GM21360 (cell line): ENCODE results near the gene PDZD4.

ENCODE experiments used
- ATAC-seq: cut with Tn5 transposase; IDR thresholded peaks from one replicate; pipeline ENCODE4 v1.9.1; 2021; ENCODE audit warnings: mild to moderate bottlenecking, moderate library complexity; ENCODE audit not compliant: unreplicated experiment

Gene PDZD4

DNA sequence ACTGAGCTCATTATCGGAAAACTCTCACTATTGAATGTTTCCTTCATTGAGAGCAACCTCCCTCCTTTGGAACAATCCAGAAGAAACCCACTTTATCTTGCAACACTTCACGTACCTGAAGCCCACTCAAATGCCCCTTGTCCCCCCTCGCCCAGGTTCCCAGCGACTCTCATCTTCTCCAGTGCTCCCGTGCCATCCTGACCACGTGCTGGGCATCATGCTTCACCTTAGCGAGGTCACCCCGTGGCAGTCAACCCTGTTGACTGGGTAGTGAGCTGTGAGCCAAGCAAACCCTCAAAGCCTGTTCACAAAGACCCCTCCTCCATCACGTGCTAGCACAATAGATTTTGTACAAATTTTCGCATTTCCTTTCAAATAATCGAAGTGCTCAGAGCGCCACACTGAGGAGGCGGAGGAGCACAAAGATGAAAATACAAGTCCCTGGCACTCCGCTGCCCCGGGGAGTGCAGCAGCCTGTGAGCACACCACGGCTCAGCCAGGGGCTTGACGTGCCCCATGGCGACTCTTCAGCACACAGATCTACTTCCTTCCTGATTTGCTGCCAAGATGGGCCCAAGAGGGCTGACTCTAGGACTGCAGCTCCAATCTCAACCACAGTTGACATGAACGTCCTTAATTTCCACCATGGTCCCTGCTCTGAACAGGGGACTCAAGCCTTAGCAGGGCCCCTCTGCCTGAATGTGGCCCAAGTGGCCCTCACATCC lies 15.6 kb downstream of the PDZD4 start:
- ATAC-seq, result no peak

GRCh38 chrX:153813161-153813560 lies 17.2 kb downstream of the PDZD4 start:
- ATAC-seq, result no peak

GRCh38 chrX:153812220-153812619 lies 18.1 kb downstream of the PDZD4 start:
- ATAC-seq, result no peak

DNA sequence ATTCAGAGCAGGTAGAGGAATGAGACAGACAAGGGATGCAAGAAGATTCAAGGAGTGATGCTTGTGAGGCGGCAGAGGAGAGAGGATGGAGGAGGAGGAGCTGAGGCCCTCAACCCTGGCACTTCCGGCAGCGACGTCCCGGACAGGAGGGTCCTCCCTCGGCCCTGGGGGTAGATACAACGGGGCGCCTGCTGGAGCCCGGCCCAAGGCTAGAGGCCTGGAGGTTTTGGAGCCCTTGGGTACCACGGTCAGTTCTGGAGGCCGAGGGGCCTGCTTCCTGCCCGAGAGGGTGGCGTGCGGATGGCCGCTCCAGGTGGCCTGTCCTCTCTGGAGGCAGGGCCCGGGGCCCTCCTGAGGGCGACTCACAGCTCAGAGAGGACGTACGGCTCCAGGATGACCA lies 22.4 kb downstream of the PDZD4 start:
- ATAC-seq, result no peak

- ATAC-seq, result no peak
These were observed 23.3 kb downstream of the PDZD4 start for GRCh38 chrX:153806999-153807575.

- ATAC-seq, result no peak
These were observed 24.9 kb downstream of the PDZD4 start for GRCh38 chrX:153805436-153805835.

DNA sequence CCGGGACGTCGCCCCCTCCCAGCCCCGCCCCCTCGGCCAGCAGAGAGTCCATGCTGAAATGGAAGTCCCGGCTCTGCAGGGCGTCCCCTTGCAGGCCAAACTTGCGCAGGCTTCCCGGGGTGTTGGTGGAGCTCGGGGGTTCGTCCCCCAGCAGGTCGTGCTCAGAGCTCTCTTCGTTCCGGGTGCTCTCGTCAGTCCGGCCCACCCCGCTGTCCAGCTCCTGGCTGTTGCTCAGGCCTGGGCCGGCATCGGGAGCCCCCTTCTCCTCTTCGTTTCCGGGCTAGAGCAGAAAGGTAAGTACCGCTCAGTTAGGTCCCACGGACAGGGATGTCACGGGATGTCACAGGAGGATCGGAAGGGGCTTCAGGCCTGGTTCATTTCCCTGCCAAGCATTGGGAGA lies 25.7 kb downstream of the PDZD4 start:
- ATAC-seq, result no peak

DNA sequence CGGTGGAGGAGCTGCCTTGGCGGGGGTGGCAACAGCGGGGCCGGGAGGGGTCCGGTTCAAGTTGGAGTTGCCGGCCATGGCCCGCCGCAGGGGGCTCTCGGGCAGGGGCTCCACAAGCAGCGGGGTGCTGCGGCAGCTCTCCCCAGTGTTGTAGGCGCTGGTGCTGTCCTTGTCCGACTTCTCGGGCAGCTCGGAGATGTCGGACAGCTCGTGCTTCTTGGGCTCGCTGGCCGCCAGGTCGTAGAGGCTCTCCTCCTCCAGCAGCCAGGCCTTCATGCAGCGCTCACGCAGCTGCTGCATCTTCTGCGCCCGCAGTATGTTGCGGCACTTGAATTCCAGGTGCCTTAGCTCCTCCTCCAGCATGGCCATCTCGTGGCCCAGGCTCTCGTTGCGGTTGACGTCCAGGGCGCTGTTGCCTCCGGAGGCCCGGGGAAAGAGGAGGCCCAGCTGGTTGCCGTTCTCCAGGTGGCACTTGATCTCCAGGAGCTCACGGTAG lies 26.2 kb downstream of the PDZD4 start:
- no peak for ATAC-seq

DNA sequence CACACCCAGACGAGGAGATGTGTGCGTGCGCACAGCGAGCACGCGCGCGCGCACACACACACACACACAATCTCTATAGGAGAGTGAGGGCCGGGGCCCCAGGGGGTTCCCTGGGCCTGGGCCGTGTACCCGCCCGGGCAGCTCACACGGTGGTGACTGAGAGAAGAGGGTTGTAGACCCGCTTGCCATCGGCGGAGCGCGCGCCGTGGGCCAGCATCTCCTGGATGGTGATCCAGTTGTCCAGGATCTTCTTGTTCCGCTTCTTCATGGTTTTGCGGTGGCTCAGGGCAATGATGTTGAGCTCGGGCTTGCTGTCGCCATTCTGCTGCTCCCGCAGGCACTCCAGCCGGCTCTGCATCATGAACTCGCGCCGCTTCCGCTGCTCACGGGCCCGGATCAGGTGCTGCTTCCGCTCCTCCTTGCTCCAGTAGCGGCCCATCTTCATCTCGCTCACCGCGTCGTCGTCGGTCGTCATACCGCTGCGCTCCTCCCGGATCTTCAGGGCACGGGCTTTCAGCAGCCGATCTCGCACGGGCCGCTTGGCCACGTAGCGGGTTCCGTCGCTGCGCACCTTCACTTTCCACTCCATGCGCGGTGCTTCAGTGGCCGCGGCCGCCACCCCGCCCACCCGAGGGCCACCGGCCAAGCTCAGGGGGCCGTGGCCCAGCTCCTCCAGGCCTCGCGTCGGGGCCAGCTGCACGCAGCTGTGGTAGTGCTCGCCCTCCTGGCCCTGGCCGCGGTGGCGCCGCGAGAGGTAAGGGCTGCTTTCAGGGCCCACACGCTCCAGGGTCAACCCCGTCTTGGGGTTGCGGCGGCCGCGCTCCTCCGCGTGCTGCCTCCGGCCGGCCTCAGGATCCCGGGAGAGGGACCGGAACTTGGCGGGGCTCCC lies 26.9 kb downstream of the PDZD4 start:
- no peak for ATAC-seq

DNA sequence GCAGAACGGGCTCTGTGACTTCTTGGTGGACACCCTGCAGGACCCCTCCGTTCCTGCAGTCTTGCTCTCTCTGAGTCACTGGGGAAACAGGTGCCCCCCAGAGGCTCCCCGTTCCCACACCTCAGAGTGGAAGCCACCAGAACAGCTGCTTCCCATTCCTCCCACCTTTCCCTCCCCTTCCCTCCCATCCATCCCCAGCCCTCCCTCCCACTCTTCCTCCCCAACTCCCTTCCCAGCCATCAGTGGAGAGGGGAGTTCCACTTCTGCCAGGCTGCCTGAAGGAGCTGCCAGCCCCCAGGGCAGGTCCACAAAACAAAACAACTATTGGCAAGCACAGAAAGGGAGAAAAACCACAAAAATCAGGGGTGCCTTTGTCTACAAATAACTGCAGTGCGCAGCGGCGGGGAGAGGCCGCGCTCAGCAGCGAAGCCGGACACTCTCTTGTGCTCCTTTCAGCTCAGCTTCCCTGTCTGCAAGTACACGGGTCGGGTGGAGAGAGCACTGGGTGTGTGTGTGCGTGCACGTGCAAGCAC lies 27.8 kb downstream of the PDZD4 start:
- ATAC-seq, result no peak

DNA sequence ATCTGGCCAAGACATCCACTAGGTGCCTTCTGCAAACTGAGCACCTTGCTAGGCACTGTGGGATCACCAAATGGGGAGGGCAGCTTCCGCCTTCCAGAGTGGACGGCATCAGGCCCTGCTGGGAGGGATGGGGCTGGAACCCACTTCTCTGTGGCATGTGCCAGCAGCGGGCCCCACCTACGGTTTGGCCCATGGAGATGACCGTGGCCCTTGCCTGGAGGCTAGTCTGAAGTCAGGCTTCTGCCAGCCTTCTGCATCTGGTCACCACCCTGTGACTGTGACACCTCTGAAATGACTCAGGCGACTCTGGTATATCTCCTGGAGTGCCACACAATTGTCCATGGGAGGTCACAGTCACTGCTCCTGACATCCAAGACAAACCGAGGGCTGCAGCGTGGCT lies 28.7 kb downstream of the PDZD4 start:
- ATAC-seq, result no peak

DNA sequence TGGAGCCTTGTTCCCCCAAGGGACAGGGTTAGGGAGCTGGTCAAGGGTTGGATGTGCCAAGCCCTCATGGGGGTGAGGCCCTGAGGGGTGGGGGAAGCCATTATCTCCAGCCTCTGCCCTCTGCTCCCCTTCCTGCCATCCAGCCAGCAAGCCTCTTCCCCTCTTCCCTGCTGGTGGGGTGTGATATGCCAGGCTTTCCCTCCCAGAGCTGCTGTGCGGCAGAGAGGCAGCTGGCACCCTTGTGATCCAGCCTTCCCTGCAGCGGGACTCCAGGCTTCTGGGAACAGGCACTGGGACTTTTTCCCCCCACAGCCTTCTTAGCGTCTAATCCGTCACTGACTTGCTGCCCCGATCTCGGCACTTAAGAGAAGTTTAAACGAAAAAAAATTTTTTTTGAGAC lies 29.6 kb downstream of the PDZD4 start:
- no peak for ATAC-seq

DNA sequence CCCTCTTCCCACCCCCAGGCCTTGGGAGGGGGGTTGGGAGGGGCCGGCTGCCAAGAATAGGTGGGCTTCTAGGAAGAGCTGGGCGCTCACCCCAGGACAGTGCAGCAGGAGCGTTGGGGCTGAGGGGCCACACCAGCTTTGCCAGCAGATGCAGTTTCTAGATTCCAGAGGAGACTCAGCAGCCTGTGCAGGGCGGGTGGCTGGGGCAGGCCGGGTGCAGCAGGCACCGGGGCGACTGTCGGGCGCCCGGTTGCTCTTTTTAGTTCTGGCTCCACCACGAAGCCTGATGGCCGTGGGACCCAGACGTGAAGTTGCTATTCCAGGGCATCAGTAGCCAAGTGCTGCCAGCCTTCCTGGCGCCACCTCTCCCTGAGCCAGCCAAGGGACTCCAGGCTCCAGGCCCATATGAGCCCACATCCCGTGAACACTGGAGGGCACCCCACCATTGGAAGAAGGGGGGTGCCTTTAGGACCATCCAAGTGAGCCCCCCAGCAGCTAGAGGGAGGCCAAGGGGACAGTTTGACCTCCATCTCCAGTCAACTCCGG lies 30.1 kb downstream of the PDZD4 start:
- ATAC-seq, result no peak

- ATAC-seq, result no peak
These were observed 31.0 kb downstream of the PDZD4 start for GRCh38 chrX:153799326-153799725.

GRCh38 chrX:153797415-153798015 lies 32.8 kb downstream of the PDZD4 start:
- no peak for ATAC-seq

- peak; percentile 2 for ATAC-seq
These were observed 35.2 kb downstream of the PDZD4 start for GRCh38 chrX:153794897-153795816.

DNA sequence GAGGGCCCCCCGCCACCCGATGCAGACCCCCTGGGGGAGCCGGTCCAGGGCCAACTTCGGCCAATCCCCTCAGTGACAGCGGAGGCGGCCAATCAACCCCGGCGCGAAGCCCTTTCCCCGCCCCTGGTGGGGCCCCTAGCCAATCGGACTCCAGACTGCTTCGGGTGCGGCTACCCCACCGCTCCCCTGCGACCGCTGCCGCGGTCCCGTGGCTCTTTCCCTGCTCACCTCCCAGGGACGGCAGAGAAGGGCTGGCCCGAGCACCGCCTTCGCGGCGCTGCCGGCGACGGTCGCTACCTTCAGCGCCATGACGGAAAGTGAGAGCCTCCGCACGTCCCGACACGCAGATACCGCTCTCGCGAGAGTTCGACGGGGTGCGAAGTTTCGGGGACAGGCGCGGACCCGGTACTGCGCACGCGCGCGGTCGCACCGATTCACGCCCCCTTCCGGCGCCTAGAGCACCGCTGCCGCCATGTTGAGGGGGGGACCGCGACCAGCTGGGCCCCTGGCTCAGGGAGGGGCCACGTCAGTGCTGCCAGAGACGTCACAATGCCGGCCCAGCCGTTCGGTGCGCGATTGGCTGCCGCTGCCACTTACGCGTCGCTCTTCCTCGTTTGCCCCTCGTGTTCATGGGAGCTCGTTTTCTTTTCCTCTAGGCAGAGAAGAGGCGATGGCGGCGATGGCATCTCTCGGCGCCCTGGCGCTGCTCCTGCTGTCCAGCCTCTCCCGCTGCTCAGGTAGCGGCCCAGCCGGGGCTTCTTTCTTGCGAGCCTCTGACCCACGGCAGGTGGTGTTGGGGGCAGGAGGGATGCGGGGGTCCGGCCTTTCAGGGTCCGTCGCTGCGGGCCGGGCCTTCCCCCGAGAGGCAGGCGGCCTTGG lies 36.1 kb downstream of the PDZD4 start, which contains the start of the genes IDH3G and SSR4:
Gene IDH3G (minus strand): TSS at position 358 of the 879 bp plus-strand sequence. CDS start 49 bp downstream, at position 309.
Gene SSR4 (plus strand): TSS at position 651 of the 879 bp plus-strand sequence. CDS start 20 bp downstream, at position 671.
- ATAC-seq, result peak; percentile 88

DNA sequence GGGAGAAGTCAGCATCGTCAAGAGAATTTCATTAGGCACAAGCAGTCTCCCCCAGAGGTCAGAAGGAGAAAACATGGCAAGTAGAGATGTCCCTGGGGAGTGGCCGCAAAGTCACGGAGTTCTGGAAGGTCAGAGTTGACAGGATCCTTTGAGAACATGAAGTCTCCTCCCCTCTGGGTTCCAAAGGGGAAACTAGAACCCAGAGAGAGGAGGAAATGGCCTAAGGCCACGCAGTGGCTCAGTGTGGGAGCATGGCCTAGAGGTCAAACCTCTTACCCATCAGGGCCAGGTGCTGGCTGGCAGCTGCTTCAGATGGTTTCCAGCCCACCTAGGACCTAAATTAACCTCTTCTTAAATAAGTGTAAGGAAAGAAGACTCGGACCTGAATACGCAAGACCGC lies 37.1 kb downstream of the PDZD4 start:
- ATAC-seq, result no peak
